Trophoblast cell (in vitro differentiated cells and primary cell): ENCODE results near the gene QKI.

Source experiments
- DNase-seq, 2 donors: peaks; one replicate each; pipeline ENCODE4 v3.0.0-alpha.2; 2016
- H2AFZ ChIP-seq: 2 replicates; pipeline ENCODE4 v1.6.1; 2013; ENCODE audit warnings: low read length, moderate library complexity, mild to moderate bottlenecking; ENCODE audit not compliant: insufficient read depth, poor library complexity
- H2AK5ac ChIP-seq: 2 replicates; pipeline ENCODE4 v1.6.1; 2013; ENCODE audit warnings: mild to moderate bottlenecking, low read length
- H2BK120ac ChIP-seq: 2 replicates; pipeline ENCODE4 v1.6.1; 2013; ENCODE audit warnings: low read length, mild to moderate bottlenecking, moderate library complexity; ENCODE audit not compliant: insufficient read depth, poor library complexity
- H2BK12ac ChIP-seq: 2 replicates; pipeline ENCODE4 v1.6.1; 2013; ENCODE audit warnings: mild to moderate bottlenecking, low read length, moderate library complexity
- H2BK5ac ChIP-seq: 2 replicates; pipeline ENCODE4 v1.6.1; 2013; ENCODE audit warnings: low read length, low read depth, moderate library complexity, mild to moderate bottlenecking; ENCODE audit not compliant: poor library complexity
- H3K14ac ChIP-seq: 2 replicates; pipeline ENCODE4 v1.6.1; 2013; ENCODE audit warnings: mild to moderate bottlenecking, low read length
- H3K18ac ChIP-seq: 2 replicates; pipeline ENCODE4 v1.6.1; 2013; ENCODE audit warnings: mild to moderate bottlenecking, low read length
- H3K23ac ChIP-seq: 2 replicates; pipeline ENCODE4 v1.6.1; 2013; ENCODE audit warnings: low read length
- H3K27ac ChIP-seq: 2 replicates; pipeline ENCODE4 v1.5.1; 2013; ENCODE audit warnings: low read depth, mild to moderate bottlenecking, inconsistent platforms, low read length, moderate library complexity
- H3K27me3 ChIP-seq: 2 replicates; pipeline ENCODE4 v1.6.1; 2013; ENCODE audit warnings: inconsistent platforms, mild to moderate bottlenecking, low read length, moderate library complexity; ENCODE audit not compliant: insufficient read depth
- H3K36me3 ChIP-seq, 2 experiments: 1 replicate in 1 of 2; 2 replicates in 1 of 2; pipeline ENCODE4 v1.6.1; 2013; ENCODE audit warnings: low read length in 2 of 2, mild to moderate bottlenecking in 2 of 2, moderate library complexity in 1 of 2; ENCODE audit not compliant: insufficient read depth in 2 of 2, control insufficient read depth in 1 of 2
- H3K4ac ChIP-seq: 2 replicates; pipeline ENCODE4 v1.6.1; 2013; ENCODE audit warnings: low read depth, mild to moderate bottlenecking, low read length, moderate library complexity
- H3K4me1 ChIP-seq, 2 experiments: 1 replicate in 1 of 2; 2 replicates in 1 of 2; pipeline ENCODE4 v1.6.1; 2013; ENCODE audit warnings: low read length in 2 of 2, mild to moderate bottlenecking in 2 of 2, moderate library complexity in 1 of 2; ENCODE audit not compliant: insufficient read depth in 2 of 2, control insufficient read depth in 1 of 2
- H3K4me2 ChIP-seq: 2 replicates; pipeline ENCODE4 v1.6.1; 2013; ENCODE audit warnings: inconsistent platforms, mild to moderate bottlenecking, low read length, moderate library complexity
- H3K4me3 ChIP-seq: 2 replicates; pipeline ENCODE4 v1.5.1; 2013; ENCODE audit warnings: mild to moderate bottlenecking, low read depth, low read length, inconsistent platforms
- H3K79me1 ChIP-seq: one replicate; pipeline ENCODE4 v1.6.1; 2013; ENCODE audit warnings: low read length
- H3K79me2 ChIP-seq: 2 replicates; pipeline ENCODE4 v1.6.1; 2013; ENCODE audit warnings: low read length, mild to moderate bottlenecking; ENCODE audit not compliant: control insufficient read depth, insufficient read depth, poor library complexity
- H3K9ac ChIP-seq: 2 replicates; pipeline ENCODE4 v1.6.1; 2013; ENCODE audit warnings: mild to moderate bottlenecking, low read length
- H3K9me3 ChIP-seq: 2 replicates; pipeline ENCODE4 v1.6.1; 2013; ENCODE audit warnings: low read depth, mild to moderate bottlenecking, control low read depth, inconsistent platforms, low read length; ENCODE audit not compliant: insufficient read depth
- H4K12ac ChIP-seq: 2 replicates; pipeline ENCODE4 v1.6.1; 2013; ENCODE audit warnings: low read depth, mild to moderate bottlenecking, low read length, moderate library complexity
- H4K8ac ChIP-seq: 2 replicates; pipeline ENCODE4 v1.6.1; 2013; ENCODE audit warnings: low read depth, mild to moderate bottlenecking, low read length, moderate library complexity
- H4K91ac ChIP-seq: one replicate; pipeline ENCODE4 v1.6.1; 2013; ENCODE audit warnings: low read depth, mild to moderate bottlenecking, low read length, moderate library complexity
- WGBS: extraction: QIAGEN DNeasy Blood & Tissue Kit; methylation state at CpG from one replicate; pipeline ENCODE4 v1.1.7; 2013; ENCODE audit warnings: missing lambda C conversion rate; ENCODE audit not compliant: insufficient read length, insufficient coverage; ENCODE audit errors: extremely low coverage; 5-methylcytosine and 5-hydroxymethylcytosine counted together

Gene QKI

DNA sequence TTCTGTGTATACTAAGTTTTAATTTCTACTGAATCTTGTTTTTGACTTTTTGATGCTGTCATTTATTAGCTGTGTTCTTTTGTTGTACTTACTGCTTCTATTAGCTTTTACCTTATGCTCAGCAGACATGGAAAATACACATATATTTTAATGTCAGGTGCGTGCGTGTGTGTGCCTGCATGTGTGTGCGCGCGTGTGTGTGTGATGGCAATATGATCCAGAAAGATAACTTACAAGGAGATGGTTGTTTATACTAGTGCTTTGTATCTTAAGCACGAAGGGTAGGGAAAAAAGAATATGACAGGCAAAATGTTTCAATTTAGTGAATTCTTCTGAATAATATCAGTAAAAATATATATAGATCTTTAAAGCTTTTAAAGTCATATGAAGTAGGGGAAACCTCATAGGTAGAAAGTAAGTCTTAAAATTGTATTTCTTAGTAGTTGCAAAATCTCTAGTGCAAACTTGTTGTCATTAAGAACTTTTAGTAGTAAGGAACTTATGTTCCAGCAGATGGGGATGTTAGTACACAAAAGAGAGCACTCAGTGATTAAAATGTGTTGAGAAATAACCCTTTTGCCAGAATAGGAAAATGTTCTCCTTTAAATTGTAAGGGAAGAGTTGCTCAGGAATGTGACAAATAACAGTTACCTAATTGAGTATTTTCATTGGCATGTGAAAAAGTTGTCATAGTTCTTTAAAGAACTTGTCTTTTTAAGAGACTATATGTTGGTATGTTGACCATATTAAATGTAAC lies 13.2 kb downstream of the QKI start:
- H3K4me2 ChIP-seq: no peak overlapping the region
- no peaks in the 10 kb centered on the region for H3K36me3 ChIP-seq
- peak in 1 of 2 donors; percentile 71 for DNase-seq
- H4K91ac ChIP-seq: no peak overlapping the region
- H4K8ac ChIP-seq: no peak overlapping the region
- H3K9me3 ChIP-seq: no peaks in the 10 kb centered on the region
- no peak overlapping the region for H3K18ac ChIP-seq
- no peaks in the 10 kb centered on the region for H3K79me1 ChIP-seq
- H2BK120ac ChIP-seq: no peak overlapping the region
- no peak overlapping the region for H3K14ac ChIP-seq
- H2BK12ac ChIP-seq: no peak overlapping the region
- no peak overlapping the region for H3K9ac ChIP-seq
- H2BK5ac ChIP-seq: no peak overlapping the region
- H3K4me1 ChIP-seq: no peaks in the 10 kb centered on the region
- peaks cover 9% of the 10 kb centered on the region for H3K79me2 ChIP-seq
- H2AFZ ChIP-seq: no peak overlapping the region
- no peak overlapping the region for H3K27ac ChIP-seq
- H3K4me3 ChIP-seq: no peak overlapping the region
- no peak overlapping the region for H3K23ac ChIP-seq
- no peak overlapping the region for H2AK5ac ChIP-seq
- peak overlapping the region; percentile 84 for H3K4ac ChIP-seq
- no CpG with 5 or more reads among the region's 6 CpGs for WGBS
- no peaks in the 10 kb centered on the region for H3K27me3 ChIP-seq
- H4K12ac ChIP-seq: no peak overlapping the region

DNA sequence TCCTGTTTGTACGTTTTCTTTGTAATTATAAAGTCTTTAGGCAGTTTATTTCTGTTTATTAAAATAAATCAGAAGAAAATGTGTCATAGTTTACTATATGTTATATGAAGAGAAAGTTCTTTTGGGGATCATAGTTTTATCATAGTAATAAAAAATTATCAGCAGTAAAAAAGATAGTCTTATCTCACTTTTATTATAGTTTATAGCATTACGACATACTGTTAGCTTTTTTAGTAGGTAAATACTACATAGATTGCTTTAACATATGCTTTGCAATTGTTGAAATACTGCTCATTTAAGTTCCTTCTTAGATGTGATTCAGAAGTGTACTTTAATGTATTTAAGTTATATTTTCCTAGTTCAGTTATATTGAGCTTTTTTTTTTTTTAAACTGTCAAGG lies 13.9 kb downstream of the QKI start:
- no peak overlapping the region for H2AK5ac ChIP-seq
- H3K23ac ChIP-seq: no peak overlapping the region
- no peak for DNase-seq
- H2BK120ac ChIP-seq: no peak overlapping the region
- no peak overlapping the region for H2BK12ac ChIP-seq
- no peak overlapping the region for H3K14ac ChIP-seq
- peaks cover 4% of the 10 kb centered on the region for H3K79me2 ChIP-seq
- H4K8ac ChIP-seq: no peak overlapping the region
- H3K4me3 ChIP-seq: no peak overlapping the region
- H4K12ac ChIP-seq: no peak overlapping the region
- H3K9me3 ChIP-seq: no peaks in the 10 kb centered on the region
- H3K27ac ChIP-seq: no peak overlapping the region
- H3K36me3 ChIP-seq: no peaks in the 10 kb centered on the region
- WGBS: no CpG with 5 or more reads among the region's 2 CpGs
- H2AFZ ChIP-seq: no peak overlapping the region
- no peak overlapping the region for H2BK5ac ChIP-seq
- no peak overlapping the region for H3K4ac ChIP-seq
- no peaks in the 10 kb centered on the region for H3K4me1 ChIP-seq
- no peaks in the 10 kb centered on the region for H3K79me1 ChIP-seq
- H3K18ac ChIP-seq: no peak overlapping the region
- no peaks in the 10 kb centered on the region for H3K27me3 ChIP-seq
- no peak overlapping the region for H3K9ac ChIP-seq
- no peak overlapping the region for H3K4me2 ChIP-seq
- H4K91ac ChIP-seq: no peak overlapping the region

DNA sequence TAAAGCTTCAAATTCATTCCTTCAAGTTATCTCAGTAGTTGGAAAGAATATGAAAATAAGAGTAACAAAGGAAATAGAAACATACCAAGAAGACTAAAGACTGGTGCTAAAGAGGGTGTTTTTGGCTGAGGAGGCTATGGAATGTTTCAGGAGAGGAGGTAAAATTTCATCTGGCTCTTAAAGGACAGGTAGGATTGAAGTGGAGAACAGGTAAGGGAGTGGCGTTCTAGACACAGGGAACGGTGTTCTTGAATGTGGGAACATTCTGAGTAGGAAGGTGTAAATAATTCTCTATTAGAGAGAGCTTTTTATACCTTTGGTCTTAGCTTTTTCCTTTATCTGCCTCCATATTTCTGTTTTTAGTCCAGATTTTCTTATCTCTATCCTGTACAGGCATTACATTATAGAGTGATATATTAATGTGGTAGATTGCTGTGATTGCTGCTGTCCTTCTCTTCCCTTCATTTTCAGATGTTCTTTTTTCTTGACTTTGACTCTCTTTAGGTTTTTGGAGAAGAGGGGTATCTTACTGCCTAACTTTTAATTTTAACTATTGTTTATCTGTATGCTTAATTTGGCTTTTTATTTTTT lies 15.4 kb downstream of the QKI start:
- H3K27ac ChIP-seq: no peak overlapping the region
- no peaks in the 10 kb centered on the region for H3K36me3 ChIP-seq
- no peak overlapping the region for H3K9ac ChIP-seq
- H3K23ac ChIP-seq: no peak overlapping the region
- no CpG with 5 or more reads among the region's 2 CpGs for WGBS
- H3K18ac ChIP-seq: no peak overlapping the region
- no peak overlapping the region for H2BK5ac ChIP-seq
- H3K79me2 ChIP-seq: peaks cover 4% of the 10 kb centered on the region
- H2BK120ac ChIP-seq: no peak overlapping the region
- no peak overlapping the region for H4K91ac ChIP-seq
- no peak for DNase-seq
- no peak overlapping the region for H3K4ac ChIP-seq
- H3K4me3 ChIP-seq: no peak overlapping the region
- no peak overlapping the region for H4K8ac ChIP-seq
- no peak overlapping the region for H2AFZ ChIP-seq
- H3K9me3 ChIP-seq: no peaks in the 10 kb centered on the region
- no peak overlapping the region for H3K14ac ChIP-seq
- H2BK12ac ChIP-seq: no peak overlapping the region
- no peak overlapping the region for H3K4me2 ChIP-seq
- H3K79me1 ChIP-seq: no peaks in the 10 kb centered on the region
- H3K27me3 ChIP-seq: no peaks in the 10 kb centered on the region
- H4K12ac ChIP-seq: no peak overlapping the region
- no peaks in the 10 kb centered on the region for H3K4me1 ChIP-seq
- H2AK5ac ChIP-seq: no peak overlapping the region

DNA sequence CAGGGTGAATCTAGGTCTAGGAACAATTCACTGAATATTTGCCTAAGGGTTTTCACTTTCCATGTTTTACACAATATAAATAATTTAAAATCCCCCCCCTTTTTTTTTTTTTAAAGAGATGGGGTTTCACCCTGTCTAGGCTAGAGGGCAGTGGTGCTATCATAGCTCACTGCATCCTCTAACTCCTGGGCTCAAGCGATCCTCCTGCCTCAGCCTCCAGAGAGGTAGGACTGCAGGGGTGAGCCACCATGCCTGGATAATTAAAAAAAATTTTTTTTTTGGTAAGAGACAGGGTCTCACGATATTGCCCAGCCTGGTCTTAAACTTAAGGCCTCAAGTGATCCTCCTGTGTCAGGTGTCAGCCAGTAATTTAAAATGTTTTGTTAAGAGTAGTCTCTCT lies 17.8 kb downstream of the QKI start:
- Histone ChIP-seq H3K36me3 (no peaks in the 10 kb centered on the region), H3K9ac (no peak overlapping the region), H3K4me2 (no peak overlapping the region), H3K18ac (no peak overlapping the region), H4K12ac (no peak overlapping the region), H3K4ac (peak overlapping the region; percentile 75), H3K4me1 (no peaks in the 10 kb centered on the region), H3K79me2 (peaks cover 4% of the 10 kb centered on the region), H4K8ac (no peak overlapping the region), H3K27ac (no peak overlapping the region), H3K9me3 (no peaks in the 10 kb centered on the region), H2AK5ac (no peak overlapping the region), H3K79me1 (no peaks in the 10 kb centered on the region), H2BK5ac (no peak overlapping the region), H4K91ac (no peak overlapping the region), H3K27me3 (no peaks in the 10 kb centered on the region), H3K14ac (no peak overlapping the region), H3K4me3 (no peak overlapping the region), H2BK12ac (no peak overlapping the region), H2AFZ (no peak overlapping the region), H3K23ac (no peak overlapping the region), H2BK120ac (no peak overlapping the region)
- no CpG with 5 or more reads among the region's 2 CpGs for WGBS
- DNase-seq: no peak
